NCI-H1105 treated with DMSO at 0.1 percent for 48 hours (cell line): ENCODE data around the gene RANBP1.

ENCODE experiments used
- DNase-seq: peaks from one replicate; lab custom pipeline; 2025; lab: John Stamatoyannopoulos, UW

RANBP1 gene

GRCh38 chr22:20174785-20175596 lies 59.1 kb downstream of the RANBP1 start:
- DNase-seq: no peak

- DNase-seq: no peak
Observed at GRCh38 chr22:20175597-20175900, 59.6 kb downstream of the RANBP1 start.

GRCh38 chr22:20176421-20177085 lies 60.6 kb downstream of the RANBP1 start:
- DNase-seq: no peak
